A549 treated with Hydrocortisone at 1 μM for 4 hours (cell line): ENCODE measurements around the gene VMO1. TPM values are rescaled to one million over a fixed set of nuclear protein-coding genes. Genes with fewer than 3 reads are reported as not detected.

Source experiments
- total RNA-seq: library from RNA; stranded (reverse); fragments of 200-300 nt; extraction: Qiagen RNA extraction; gene quantifications from 5 replicates; pipeline ENCODE4 v1.2.3, GENCODE V29; 2022

Gene VMO1
- 0.41 to 1.1 TPM (median 0.74 TPM) in 5 replicates for total RNA-seq

GRCh38 chr17:4786106-4786511 lies at the start of gene VMO1:
Gene VMO1, minus strand, starts transcription at chr17:4786364. Its CDS starts 12 bp downstream, at chr17:4786352.

GRCh38 chr17:4833178-4833940 lies 47.2 kb upstream of the VMO1 start, which contains the start of gene MINK1:
Gene MINK1, plus strand, starts transcription at chr17:4833340. Its CDS starts 244 bp downstream, at chr17:4833584.

DNA sequence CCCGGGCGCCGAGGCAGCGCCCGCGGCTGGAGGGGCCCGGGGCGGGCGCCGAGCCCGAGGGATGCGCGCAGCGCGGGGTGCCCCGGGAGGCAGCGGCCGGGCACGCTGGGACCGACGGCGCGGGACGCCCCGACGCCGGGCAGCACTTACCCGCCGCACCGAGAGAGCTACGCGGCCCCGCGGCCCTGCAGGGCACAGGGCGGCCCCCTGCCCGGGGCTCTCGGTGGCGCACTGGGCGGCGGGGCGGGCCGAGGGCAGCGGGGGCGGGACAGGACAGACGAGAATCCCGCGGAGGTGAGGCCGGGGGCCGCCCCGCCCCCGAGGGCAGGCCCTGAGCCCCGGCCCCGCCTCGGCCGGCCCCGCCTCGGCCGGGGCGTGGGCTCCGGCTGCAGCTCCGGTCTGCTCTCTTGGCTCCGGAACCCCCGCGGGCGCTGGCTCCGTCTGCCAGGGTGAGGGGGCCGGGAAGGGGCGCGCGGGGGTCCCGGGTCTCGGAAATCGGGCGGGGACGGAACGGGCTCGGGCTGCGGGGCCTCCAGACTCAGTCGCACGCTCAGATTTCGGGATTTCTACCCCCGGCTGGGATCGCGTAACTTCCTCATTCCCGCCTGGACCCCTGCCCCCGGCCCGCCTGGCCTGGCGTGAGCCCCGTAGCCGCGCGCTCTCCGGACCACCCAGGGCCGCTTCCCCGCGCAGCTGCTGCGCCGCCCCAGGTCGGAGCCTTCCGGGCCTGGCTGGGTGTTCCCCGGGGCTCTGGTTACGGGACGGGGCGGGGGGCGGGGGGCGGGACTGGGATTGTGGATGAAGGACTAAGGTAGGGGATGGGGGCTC lies 20.8 kb upstream of the VMO1 start, which contains the start of gene PLD2:
Gene PLD2 (plus strand): TSS at position 376 of the 828 bp plus-strand sequence. CDS start 621 bp downstream, outside the sequence.

DNA sequence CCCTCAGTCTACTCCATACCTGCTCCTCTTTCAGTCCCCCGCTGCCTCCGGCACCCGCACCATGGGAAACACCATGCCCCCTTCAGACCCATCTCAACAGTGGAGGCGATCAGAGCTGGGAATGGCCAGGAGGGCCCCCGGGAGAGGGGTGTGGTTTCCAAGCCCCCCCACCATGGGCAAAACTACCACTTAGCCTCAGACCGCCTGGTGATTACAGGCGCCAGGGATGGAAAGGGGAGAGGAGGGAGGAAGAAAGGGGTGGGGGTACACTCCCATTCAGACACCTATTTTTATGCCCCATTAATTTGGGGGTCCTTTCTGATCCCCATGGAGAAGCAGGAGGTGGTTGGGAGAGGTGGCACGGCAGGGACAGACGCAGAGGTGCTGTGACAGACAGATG lies 16.1 kb upstream of the VMO1 start, which contains the start of gene C17orf114:
Gene C17orf114 (minus strand): TSS at position 101 of the 400 bp plus-strand sequence.

GRCh38 chr17:4788807-4789700 lies 2.9 kb upstream of the VMO1 start, which contains the start of gene GLTPD2:
Gene GLTPD2, plus strand, starts transcription at chr17:4788964. Its CDS starts 48 bp downstream, at chr17:4789012.

GRCh38 chr17:4771519-4772234 lies 14.5 kb downstream of the VMO1 start, which contains the start of gene TM4SF5:
Gene TM4SF5, plus strand, starts transcription at chr17:4771886. Its CDS starts 37 bp downstream, at chr17:4771923.

GRCh38 chr17:4739122-4740024 lies 46.8 kb downstream of the VMO1 start, which contains the start of the genes CXCL16 and ZMYND15:
Gene CXCL16, minus strand, starts transcription at chr17:4739928. Its CDS starts 589 bp downstream, at chr17:4739339.
Gene ZMYND15, plus strand, starts transcription at chr17:4739833. Its CDS starts 716 bp downstream, at chr17:4740549.

Other genes with a start within 250 kb of the VMO1 start
- gene MYBBP1A, start 231.0 kb downstream of the VMO1 start, total RNA-seq, result 92.8 to 102 TPM (median 99.0 TPM) in 5 replicates
- gene GGT6, start 225.8 kb downstream of the VMO1 start, total RNA-seq, result not detected in 5 replicates
- 0.18 to 0.77 TPM (median 0.40 TPM) in 5 replicates for gene SMTNL2, start 201.8 kb downstream of the VMO1 start, total RNA-seq
- 0.08 to 0.28 TPM (median 0.18 TPM) in 5 replicates for gene ALOX15, start 144.7 kb downstream of the VMO1 start, total RNA-seq
- 67.8 to 72.2 TPM (median 71.2 TPM) in 5 replicates for gene PELP1, start 82.2 kb downstream of the VMO1 start, total RNA-seq
- 48.0 to 63.1 TPM (median 54.3 TPM) in 5 replicates for gene ARRB2, start 75.7 kb downstream of the VMO1 start, total RNA-seq
- 36.8 to 42.3 TPM (median 40.0 TPM) in 5 replicates for gene MED11, start 54.9 kb downstream of the VMO1 start, total RNA-seq
- gene ZMYND15, start 46.5 kb downstream of the VMO1 start, total RNA-seq, result 0.31 to 0.51 TPM (median 0.41 TPM) in 5 replicates
- gene CXCL16, start 46.4 kb downstream of the VMO1 start, total RNA-seq, result 13.6 to 19.1 TPM (median 15.5 TPM) in 5 replicates
- gene TM4SF5, start 14.5 kb downstream of the VMO1 start, total RNA-seq, result 0.21 to 1.0 TPM (median 0.47 TPM) in 5 replicates
- gene GLTPD2, start 2.6 kb upstream of the VMO1 start, total RNA-seq, result 0.10 TPM in 1 of 5 replicates, not detected in the others
- gene PSMB6, start 9.8 kb upstream of the VMO1 start, total RNA-seq, result 442 to 505 TPM (median 483 TPM) in 5 replicates
- 18.9 to 25.3 TPM (median 23.9 TPM) in 5 replicates for gene PLD2, start 20.8 kb upstream of the VMO1 start, total RNA-seq
- gene MINK1, start 47.0 kb upstream of the VMO1 start, total RNA-seq, result 47.9 to 64.6 TPM (median 57.9 TPM) in 5 replicates
- gene C17orf107, start 113.2 kb upstream of the VMO1 start, total RNA-seq, result 0.17 to 0.31 TPM (median 0.25 TPM) in 5 replicates
- 0.05 to 0.12 TPM (median 0.07 TPM) in 4 of 5 replicates, not detected in the other for gene CHRNE, start 116.7 kb upstream of the VMO1 start, total RNA-seq
- gene GP1BA, start 145.9 kb upstream of the VMO1 start, total RNA-seq, result not detected in 5 replicates
- 59.5 to 69.3 TPM (median 66.9 TPM) in 5 replicates for gene SLC25A11, start 153.7 kb upstream of the VMO1 start, total RNA-seq
- gene RNF167, start 153.9 kb upstream of the VMO1 start, total RNA-seq, result 86.0 to 136 TPM (median 116 TPM) in 5 replicates
- 2,071 to 2,769 TPM (median 2,761 TPM) in 5 replicates for gene PFN1, start 162.2 kb upstream of the VMO1 start, total RNA-seq
- gene ENO3, start 164.8 kb upstream of the VMO1 start, total RNA-seq, result 43.2 to 51.8 TPM (median 45.9 TPM) in 5 replicates
- 66.5 to 79.2 TPM (median 70.5 TPM) in 5 replicates for gene SPAG7, start 181.5 kb upstream of the VMO1 start, total RNA-seq
- 25.5 to 36.5 TPM (median 31.3 TPM) in 5 replicates for gene CAMTA2, start 201.3 kb upstream of the VMO1 start, total RNA-seq
- gene INCA1, start 211.2 kb upstream of the VMO1 start, total RNA-seq, result 1.1 to 2.0 TPM (median 1.8 TPM) in 5 replicates
- gene KIF1C, start 211.6 kb upstream of the VMO1 start, total RNA-seq, result 98.2 to 122 TPM (median 115 TPM) in 5 replicates
- 0.54 to 1.2 TPM (median 0.73 TPM) in 5 replicates for gene SLC52A1, start 249.1 kb upstream of the VMO1 start, total RNA-seq